Panc1 (cell line): ENCODE results near the gene GAMT. TPM values are rescaled to one million over a fixed set of nuclear protein-coding genes. Genes with fewer than 3 reads are reported as not detected.

ENCODE experiments used
- ATAC-seq: fragments of 200-7000 bp; cut with Tn5 transposase; 2 replicates; pipeline ENCODE4 v1.9.1; 2020; ENCODE audit warnings: mild to moderate bottlenecking, moderate library complexity
- BruUV-seq: library from RNA; stranded (reverse); fragments of 400-500 nt; replicated peaks from 2 replicates; lab custom pipeline; 2021; lab: Mats Ljungman, UMichigan
- CTCF ChIA-PET: fragments of 300-600 bp; sonication (Branson Sonifier 250); formaldehyde crosslinking; loops from one replicate; lab custom pipeline; 2022; ENCODE audit warnings: antibody characterized with exemption; lab: Charles Lee
- POLR2A ChIA-PET: fragments of 300-600 bp; sonication (Branson Sonifier 250); formaldehyde crosslinking; loops from one replicate; lab custom pipeline; 2022; ENCODE audit warnings: antibody characterized with exemption; lab: Charles Lee
- DNase-seq: peaks from one replicate; pipeline ENCODE4 v3.0.0-alpha.2; 2010; ENCODE audit warnings: low read depth, low spot score
- H3K27ac ChIP-seq: 2 replicates; pipeline ENCODE4 v1.5.1; 2011; ENCODE audit warnings: mild to moderate bottlenecking, low read length, inconsistent platforms
- H3K27me3 ChIP-seq: fragments of 200-500 bp; sonication (Bioruptor generic); 2 replicates; pipeline ENCODE4 v1.6.0; 2014; ENCODE audit warnings: low read length, inconsistent platforms; ENCODE audit not compliant: control insufficient read depth, insufficient read depth
- H3K36me3 ChIP-seq: fragments of 200-500 bp; sonication (Bioruptor generic); 2 replicates; pipeline ENCODE4 v1.5.1; 2014; ENCODE audit warnings: inconsistent platforms, mild to moderate bottlenecking, low read length, moderate library complexity; ENCODE audit not compliant: control insufficient read depth, insufficient read depth
- H3K4me1 ChIP-seq: 2 replicates; pipeline ENCODE4 v1.5.1; 2011; ENCODE audit warnings: inconsistent platforms, mild to moderate bottlenecking, low read length, moderate library complexity; ENCODE audit not compliant: control insufficient read depth, insufficient read depth
- H3K4me3 ChIP-seq, 2 experiments: 2 replicates each; pipeline ENCODE4 v1.5.1; 2011 to 2012; ENCODE audit warnings: low read depth in 2 of 2, low read length in 2 of 2, mild to moderate bottlenecking in 2 of 2, inconsistent platforms in 1 of 2, moderate library complexity in 1 of 2
- H3K9me3 ChIP-seq: fragments of 200-500 bp; sonication (Bioruptor generic); 2 replicates; pipeline ENCODE4 v1.5.1; 2014; ENCODE audit warnings: low read depth, mild to moderate bottlenecking, inconsistent platforms, low read length, moderate library complexity; ENCODE audit not compliant: control insufficient read depth, insufficient read depth
- CTCF ChIP-seq: fragments of 450-650 bp; IDR thresholded peaks from 2 replicates; pipeline ENCODE4 v1.5.1; 2017; ENCODE audit warnings: mild to moderate bottlenecking
- POLR2AphosphoS5 ChIP-seq: IDR thresholded peaks from 2 replicates; pipeline ENCODE4 v1.6.1; 2012; ENCODE audit warnings: mild to moderate bottlenecking, low read depth, low read length, moderate library complexity
- REST ChIP-seq, 2 experiments: IDR thresholded peaks; 2 replicates each; pipeline ENCODE4 v1.6.1; 2011 to 2012; ENCODE audit warnings: low read depth in 2 of 2, control low read depth in 1 of 2, low read length in 1 of 2, mild to moderate bottlenecking in 1 of 2, moderate library complexity in 1 of 2; ENCODE audit not compliant: insufficient read depth in 1 of 2
- SIN3A ChIP-seq: IDR thresholded peaks from 2 replicates; pipeline ENCODE4 v1.6.1; 2012; ENCODE audit warnings: low read depth, mild to moderate bottlenecking, low read length, moderate library complexity, borderline replicate concordance; ENCODE audit not compliant: insufficient read depth
- TCF7L2 ChIP-seq: IDR thresholded peaks from 2 replicates; pipeline ENCODE4 v1.6.1; 2011; ENCODE audit warnings: mild to moderate bottlenecking, low read depth, low read length, inconsistent platforms
- in situ Hi-C: cut with HindIII; loops from 2 replicates; pipeline ENCODE4 v1.10.0; 2016; ENCODE audit warnings: low sequenced_read_pairs, low pct_unique_long_range_greater_than_20kb
- intact Hi-C: fragments of 100-400 bp; cut with micrococcal nuclease; formaldehyde crosslinking; loops from one replicate; pipeline ENCODE4 v1.10.0; 2022; ENCODE audit not compliant: unreplicated experiment
- total RNA-seq: library from RNA; stranded (reverse); gene quantifications from one replicate; pipeline ENCODE4 v1.2.1, GENCODE V29; 2021; ENCODE audit not compliant: unreplicated experiment

Gene GAMT
- total RNA-seq, 1 experiment from 2014 or later = 21.2 TPM

- ChIA-PET CTCF (interaction anchor here (0.7 kb wide), 1 partner anchor 107 kb away, joined by 3 read pairs; no protein-coding TSS in a partner anchor), POLR2A (no interaction called here)
- no peak overlapping the region for H3K27ac ChIP-seq
- no peaks in the 10 kb centered on the region for H3K9me3 ChIP-seq
- no peak for DNase-seq
- no peaks in the 10 kb centered on the region; the same call in none of the 2 replicates for H3K36me3 ChIP-seq
- no peak overlapping the region for H3K4me3 ChIP-seq
- no TSS peak for BruUV-seq
- no peaks in the 10 kb centered on the region for H3K27me3 ChIP-seq
- intact Hi-C loops (no loop called here), in situ Hi-C loops (no loop called here)
- ATAC-seq = peak; percentile 32; the same call in 1 of the 2 replicates
- H3K4me1 ChIP-seq = no peaks in the 10 kb centered on the region
- TF ChIP-seq REST (IDR thresholded peaks at IDR 0.05; ENCODE audit: insufficient read depth in 1 of 2, low read depth in 2 of 2, low read length in 1 of 2) (no peak), CTCF (no peak), TCF7L2 (no peak), SIN3A (no peak), POLR2AphosphoS5 (no peak)
Observed at GRCh38 chr19:1423436-1424191, 22.3 kb upstream of the GAMT start.

GRCh38 chr19:1422943-1423342, 21.6 kb upstream of the GAMT start:
- Histone ChIP-seq H3K4me1 (no peaks in the 10 kb centered on the region), H3K27me3 (no peaks in the 10 kb centered on the region), H3K4me3 (no peak overlapping the region), H3K36me3 (peaks cover 3% of the 10 kb centered on the region), H3K27ac (no peak overlapping the region), H3K9me3 (no peaks in the 10 kb centered on the region)
- DNase-seq = no peak
- in situ Hi-C loops = no loop called here
- no peak for ATAC-seq
- CTCF ChIA-PET = interaction anchor here (0.7 kb wide), 1 partner anchor 106 kb away, joined by 3 read pairs; no protein-coding TSS in a partner anchor
- intact Hi-C loops = no loop called here
- BruUV-seq = no TSS peak
- TF ChIP-seq POLR2AphosphoS5 = no peak
- no peak for TF ChIP-seq TCF7L2
- TF ChIP-seq SIN3A = no peak
- TF ChIP-seq CTCF = no peak
- TF ChIP-seq REST (IDR thresholded peaks at IDR 0.05; ENCODE audit: insufficient read depth in 1 of 2, low read depth in 2 of 2, low read length in 1 of 2) = no peak
- POLR2A ChIA-PET = no interaction called here
